22Rv1 (cell line): Measurements from ENCODE around the gene LINC00632.

ENCODE experiments used
- ZFX ChIP-seq: fragments of 450-650 bp; IDR thresholded peaks from 2 replicates; pipeline ENCODE4 v1.6.1; 2017; ENCODE audit warnings: antibody characterized with exemption, borderline replicate concordance
- TF ChIP-seq, protein P1 (sequence below): fragments of 450-650 bp; IDR thresholded peaks from 2 replicates; pipeline ENCODE4 v1.5.1; 2017; ENCODE audit warnings: mild to moderate bottlenecking

DNA sequence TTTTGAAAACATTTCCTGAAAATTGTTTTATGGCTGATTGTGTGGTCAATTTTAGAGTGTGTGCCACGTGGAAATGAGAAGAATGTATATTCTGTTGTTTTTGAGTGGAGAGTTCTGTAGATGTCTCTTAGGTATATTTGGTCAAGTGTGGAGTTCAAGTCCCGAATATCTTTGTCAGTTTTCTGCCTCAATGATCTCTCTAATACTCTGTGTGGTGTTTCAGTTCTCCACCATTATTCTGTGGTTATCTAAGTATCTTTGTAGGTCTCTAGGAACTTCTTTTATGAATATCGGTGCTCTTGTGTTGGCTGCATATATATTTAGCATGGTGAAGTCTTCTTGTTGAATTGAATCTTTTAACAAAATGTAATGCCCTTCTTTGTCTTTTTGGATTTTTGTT, 113.3 kb downstream of the LINC00632 start:
- TF ChIP-seq ZFX: no peak
- TF ChIP-seq, protein P1, sequence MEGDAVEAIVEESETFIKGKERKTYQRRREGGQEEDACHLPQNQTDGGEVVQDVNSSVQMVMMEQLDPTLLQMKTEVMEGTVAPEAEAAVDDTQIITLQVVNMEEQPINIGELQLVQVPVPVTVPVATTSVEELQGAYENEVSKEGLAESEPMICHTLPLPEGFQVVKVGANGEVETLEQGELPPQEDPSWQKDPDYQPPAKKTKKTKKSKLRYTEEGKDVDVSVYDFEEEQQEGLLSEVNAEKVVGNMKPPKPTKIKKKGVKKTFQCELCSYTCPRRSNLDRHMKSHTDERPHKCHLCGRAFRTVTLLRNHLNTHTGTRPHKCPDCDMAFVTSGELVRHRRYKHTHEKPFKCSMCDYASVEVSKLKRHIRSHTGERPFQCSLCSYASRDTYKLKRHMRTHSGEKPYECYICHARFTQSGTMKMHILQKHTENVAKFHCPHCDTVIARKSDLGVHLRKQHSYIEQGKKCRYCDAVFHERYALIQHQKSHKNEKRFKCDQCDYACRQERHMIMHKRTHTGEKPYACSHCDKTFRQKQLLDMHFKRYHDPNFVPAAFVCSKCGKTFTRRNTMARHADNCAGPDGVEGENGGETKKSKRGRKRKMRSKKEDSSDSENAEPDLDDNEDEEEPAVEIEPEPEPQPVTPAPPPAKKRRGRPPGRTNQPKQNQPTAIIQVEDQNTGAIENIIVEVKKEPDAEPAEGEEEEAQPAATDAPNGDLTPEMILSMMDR: no peak
